ENCODE measurements around the gene ATOSB. TPM values are rescaled to one million over a fixed set of nuclear protein-coding genes. Genes with fewer than 3 reads are reported as not detected.

The ATOSB gene
- total and polyA plus RNA-seq, 9 donors = 2.5 to 12.2 (median 7.1) TPM

GRCh38 chr9:35107297-35108290 lies 8.1 kb downstream of the ATOSB start:
- 75 to 79% (median 79%) methylated on average over 18 of the region's 18 CpGs for WGBS, 3 donors
- H3K4me3 ChIP-seq = no peak overlapping the region
- TF ChIP-seq POLR2A (IDR thresholded peaks at IDR 0.05) (no peak), EP300 (IDR thresholded peaks at IDR 0.05) (no peak), CTCF (IDR thresholded peaks at IDR 0.05) (no peak)
- no peaks in the 10 kb centered on the region for H3K9me3 ChIP-seq
- DNase-seq = no peak
- H3K36me3 ChIP-seq = no peaks in the 10 kb centered on the region
- H3K27me3 ChIP-seq = no peaks in the 10 kb centered on the region
- H3K4me1 ChIP-seq (ENCODE audit: insufficient read depth) = peaks cover 11% of the 10 kb centered on the region
- intact Hi-C loops (cut with DNase I) = no loop called here
- H3K27ac ChIP-seq = no peak overlapping the region

- WGBS, 3 donors = 84 to 87% (median 84%) methylated on average over 7 of the region's 7 CpGs
- H3K9me3 ChIP-seq = no peaks in the 10 kb centered on the region
- no peak for DNase-seq
- no peaks in the 10 kb centered on the region for H3K27me3 ChIP-seq
- peaks cover 20% of the 10 kb centered on the region for H3K4me1 ChIP-seq (ENCODE audit: insufficient read depth)
- H3K27ac ChIP-seq = no peak overlapping the region
- H3K36me3 ChIP-seq = no peaks in the 10 kb centered on the region
- no peak overlapping the region for H3K4me3 ChIP-seq
- intact Hi-C loops (cut with DNase I) = no loop called here
- TF ChIP-seq EP300 (IDR thresholded peaks at IDR 0.05) = no peak
- no peak for TF ChIP-seq POLR2A (IDR thresholded peaks at IDR 0.05)
- TF ChIP-seq CTCF (IDR thresholded peaks at IDR 0.05) = no peak
These were observed 9.3 kb downstream of the ATOSB start for GRCh38 chr9:35106343-35106730.

- 88 to 91% (median 88%) methylated on average over 13 of the region's 13 CpGs for WGBS, 3 donors
- Histone ChIP-seq H3K4me1 (ENCODE audit: insufficient read depth) (peaks cover 20% of the 10 kb centered on the region), H3K27ac (no peak overlapping the region), H3K36me3 (no peaks in the 10 kb centered on the region), H3K4me3 (no peak overlapping the region), H3K9me3 (no peaks in the 10 kb centered on the region), H3K27me3 (no peaks in the 10 kb centered on the region)
- DNase-seq = no peak
- intact Hi-C loops (cut with DNase I) = no loop called here
- TF ChIP-seq POLR2A (IDR thresholded peaks at IDR 0.05) (no peak), CTCF (IDR thresholded peaks at IDR 0.05) (no peak), EP300 (IDR thresholded peaks at IDR 0.05) (no peak)
These were observed 9.9 kb downstream of the ATOSB start for GRCh38 chr9:35105571-35106342.

- Histone ChIP-seq H3K4me1 (ENCODE audit: insufficient read depth) (peaks cover 15% of the 10 kb centered on the region), H3K27ac (no peak overlapping the region), H3K36me3 (no peaks in the 10 kb centered on the region), H3K9me3 (no peaks in the 10 kb centered on the region), H3K4me3 (no peak overlapping the region), H3K27me3 (no peaks in the 10 kb centered on the region)
- TF ChIP-seq CTCF (IDR thresholded peaks at IDR 0.05) (no peak), POLR2A (IDR thresholded peaks at IDR 0.05) (no peak), EP300 (IDR thresholded peaks at IDR 0.05) (no peak)
- DNase-seq = no peak
- intact Hi-C loops (cut with DNase I) = no loop called here
- WGBS, 3 donors = 80 to 84% (median 83%) methylated on average over 12 of the region's 12 CpGs
These were observed 10.5 kb downstream of the ATOSB start for GRCh38 chr9:35105126-35105525.

Data from ovary (tissue), 9 donors.